ENCODE data around the gene TEC.

GRCh38 chr4:48235050-48235449 is 34.6 kb downstream of the TEC start:
- TF ChIP-seq CTCF (IDR thresholded peaks at IDR 0.05) = no peak
- no peak for TF ChIP-seq POLR2A (IDR thresholded peaks at IDR 0.05)
